Nephron progenitor cell (in vitro differentiated cells): ENCODE measurements around the gene DFFA.
A peak's percentile ranks its signal among the peaks of the same experiment; 100 is the strongest.
"Not testable (repeated sequence)": the region's sequence is repeated elsewhere in the genome, so short reads cannot be mapped to it uniquely, and the experiment has no call there.

Source experiments
- DNase-seq: peaks from one replicate; pipeline ENCODE4 v3.0.0; 2021
- H3K27ac Mint-ChIP-seq: 2 replicates; pipeline ENCODE4 v1.8.0; 2021; ENCODE audit warnings: mild to moderate bottlenecking, moderate library complexity, mixed read lengths
- H3K27me3 Mint-ChIP-seq: 2 replicates; pipeline ENCODE4 v1.8.0; 2021; ENCODE audit warnings: mild to moderate bottlenecking, low read depth, mixed read lengths; ENCODE audit not compliant: poor library complexity
- H3K36me3 Mint-ChIP-seq: 2 replicates; pipeline ENCODE4 v1.8.0; 2021; ENCODE audit warnings: low read depth, mixed read lengths
- H3K4me1 Mint-ChIP-seq: 2 replicates; pipeline ENCODE4 v1.8.0; 2021; ENCODE audit warnings: mixed read lengths
- H3K4me3 Mint-ChIP-seq: 2 replicates; pipeline ENCODE4 v1.8.0; 2021; ENCODE audit warnings: mild to moderate bottlenecking, moderate library complexity, mixed read lengths
- H3K9me3 Mint-ChIP-seq: 2 replicates; pipeline ENCODE4 v1.8.0; 2021; ENCODE audit warnings: mild to moderate bottlenecking, moderate library complexity, mixed read lengths
- TF ChIP-seq, protein P1 (sequence below): fragments of 200-600 bp; sonication (generic); IDR thresholded peaks from 2 replicates; pipeline ENCODE4 v1.5.0; 2021; ENCODE audit warnings: antibody characterized with exemption

The DFFA gene

DNA sequence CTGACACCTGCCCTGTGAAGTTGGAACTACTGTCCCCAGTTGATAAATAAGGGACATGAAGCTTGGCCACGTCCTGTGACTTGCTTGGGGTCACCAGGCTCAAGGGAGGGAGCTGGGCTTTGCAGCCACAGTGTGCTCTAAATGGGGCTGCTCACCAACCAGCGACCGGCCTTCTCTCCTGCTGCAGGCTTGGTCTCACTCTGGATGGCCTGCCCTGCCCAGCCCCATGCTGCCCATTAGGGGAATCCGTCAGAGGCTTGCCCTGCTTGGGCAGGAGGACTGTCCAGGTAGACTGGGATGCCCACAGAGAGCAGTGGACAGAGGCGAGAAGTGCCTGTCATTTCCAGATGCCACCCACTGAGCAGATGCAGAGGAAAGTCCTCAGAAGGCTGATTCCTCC, 43.3 kb downstream of the DFFA start:
- H3K4me1 Mint-ChIP-seq, result peaks cover 51% of the 10 kb centered on the region
- H3K27me3 Mint-ChIP-seq, result no peaks in the 10 kb centered on the region
- DNase-seq, result no peak
- H3K27ac Mint-ChIP-seq, result no peak overlapping the region
- no peak overlapping the region for H3K4me3 Mint-ChIP-seq
- TF ChIP-seq, protein P1, sequence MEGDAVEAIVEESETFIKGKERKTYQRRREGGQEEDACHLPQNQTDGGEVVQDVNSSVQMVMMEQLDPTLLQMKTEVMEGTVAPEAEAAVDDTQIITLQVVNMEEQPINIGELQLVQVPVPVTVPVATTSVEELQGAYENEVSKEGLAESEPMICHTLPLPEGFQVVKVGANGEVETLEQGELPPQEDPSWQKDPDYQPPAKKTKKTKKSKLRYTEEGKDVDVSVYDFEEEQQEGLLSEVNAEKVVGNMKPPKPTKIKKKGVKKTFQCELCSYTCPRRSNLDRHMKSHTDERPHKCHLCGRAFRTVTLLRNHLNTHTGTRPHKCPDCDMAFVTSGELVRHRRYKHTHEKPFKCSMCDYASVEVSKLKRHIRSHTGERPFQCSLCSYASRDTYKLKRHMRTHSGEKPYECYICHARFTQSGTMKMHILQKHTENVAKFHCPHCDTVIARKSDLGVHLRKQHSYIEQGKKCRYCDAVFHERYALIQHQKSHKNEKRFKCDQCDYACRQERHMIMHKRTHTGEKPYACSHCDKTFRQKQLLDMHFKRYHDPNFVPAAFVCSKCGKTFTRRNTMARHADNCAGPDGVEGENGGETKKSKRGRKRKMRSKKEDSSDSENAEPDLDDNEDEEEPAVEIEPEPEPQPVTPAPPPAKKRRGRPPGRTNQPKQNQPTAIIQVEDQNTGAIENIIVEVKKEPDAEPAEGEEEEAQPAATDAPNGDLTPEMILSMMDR, result no peak
- no peaks in the 10 kb centered on the region for H3K9me3 Mint-ChIP-seq
- H3K36me3 Mint-ChIP-seq, result peaks cover 6% of the 10 kb centered on the region

DNA sequence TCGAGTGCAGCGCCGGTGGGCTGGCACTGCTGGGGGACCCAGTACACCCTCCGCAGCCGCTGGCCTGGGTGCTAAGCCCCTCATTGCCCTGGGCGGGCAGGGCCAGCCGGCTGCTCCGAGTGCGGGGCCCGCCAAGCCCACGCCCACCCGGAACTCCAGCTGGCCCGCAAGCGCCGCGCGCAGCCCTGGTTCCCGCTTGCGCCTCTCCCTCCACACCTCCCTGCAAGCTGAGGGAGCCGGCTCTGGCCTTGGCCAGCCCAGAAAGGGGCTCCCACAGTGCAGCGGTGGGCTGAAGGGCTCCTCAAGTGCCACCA, 45.8 kb downstream of the DFFA start:
- not testable (repeated sequence) for H3K27ac Mint-ChIP-seq, H3K27me3 Mint-ChIP-seq, H3K4me3 Mint-ChIP-seq, DNase-seq, H3K9me3 Mint-ChIP-seq
- peaks cover 50% of the 10 kb centered on the region for H3K4me1 Mint-ChIP-seq
- peaks cover 13% of the 10 kb centered on the region for H3K36me3 Mint-ChIP-seq

DNA sequence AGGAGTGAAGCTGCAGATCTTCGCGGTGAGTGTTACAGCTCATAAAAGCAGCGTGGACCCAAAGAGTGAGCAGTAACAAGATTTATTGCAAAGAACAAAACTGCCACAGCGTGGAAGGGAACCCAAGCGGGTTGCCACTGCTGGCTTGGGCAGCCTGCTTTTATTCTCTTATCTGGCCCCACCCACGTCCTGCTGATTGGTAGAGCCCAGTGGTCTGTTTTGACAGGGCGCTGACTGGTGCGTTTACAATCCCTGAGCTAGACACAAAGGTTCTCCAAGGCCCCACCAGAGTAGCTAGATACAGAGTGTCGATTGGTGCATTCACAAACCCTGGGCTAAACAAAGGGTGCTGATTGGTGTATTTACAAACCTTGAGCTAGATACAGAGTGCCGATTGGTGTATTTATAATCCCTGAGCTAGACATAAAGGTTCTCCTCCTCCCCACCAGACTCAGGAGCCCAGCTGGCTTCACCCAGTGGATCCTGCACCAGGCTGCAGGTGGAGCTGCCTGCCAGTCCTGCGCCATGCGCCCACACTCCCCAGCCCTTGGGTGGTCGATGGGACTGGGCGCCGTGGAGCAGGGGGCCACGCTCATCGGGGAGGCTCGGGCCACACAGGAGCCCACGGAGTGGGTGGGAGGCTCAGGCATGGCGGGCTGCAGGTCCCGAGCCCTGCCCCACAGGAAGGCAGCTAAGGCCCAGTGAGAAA, 46.3 kb downstream of the DFFA start:
- Mint-ChIP-seq H3K4me1 (peaks cover 50% of the 10 kb centered on the region), H3K27ac (peak overlapping the region; percentile 96), H3K36me3 (peaks cover 18% of the 10 kb centered on the region)
- H3K27me3 Mint-ChIP-seq, DNase-seq, H3K9me3 Mint-ChIP-seq, H3K4me3 Mint-ChIP-seq: not testable (repeated sequence)

DNA sequence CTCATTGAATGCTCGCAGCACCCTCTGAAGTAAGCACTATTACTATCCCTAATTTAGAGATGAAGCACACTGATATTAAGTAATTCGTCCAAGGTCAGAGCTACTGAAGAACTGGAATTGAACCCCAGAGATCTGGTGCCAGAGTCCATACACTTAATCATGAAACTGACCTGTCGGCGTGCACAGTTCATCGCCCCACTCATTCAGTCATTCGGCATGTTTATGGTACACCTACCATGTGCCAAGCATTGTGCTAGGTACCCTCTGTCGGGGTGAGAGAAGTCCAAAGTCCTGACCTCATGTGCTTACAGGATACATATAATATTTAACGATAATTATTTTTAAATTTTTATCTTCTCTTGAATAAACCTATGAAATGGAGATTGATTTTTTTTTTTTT, 47.7 kb downstream of the DFFA start:
- H3K4me1 Mint-ChIP-seq, result peaks cover 41% of the 10 kb centered on the region
- H3K27me3 Mint-ChIP-seq, result no peaks in the 10 kb centered on the region
- DNase-seq, result no peak
- H3K4me3 Mint-ChIP-seq, result no peak overlapping the region
- TF ChIP-seq, protein P1, result no peak
- peaks cover 30% of the 10 kb centered on the region for H3K36me3 Mint-ChIP-seq
- no peaks in the 10 kb centered on the region for H3K9me3 Mint-ChIP-seq
- H3K27ac Mint-ChIP-seq, result peak overlapping the region; percentile 96

DNA sequence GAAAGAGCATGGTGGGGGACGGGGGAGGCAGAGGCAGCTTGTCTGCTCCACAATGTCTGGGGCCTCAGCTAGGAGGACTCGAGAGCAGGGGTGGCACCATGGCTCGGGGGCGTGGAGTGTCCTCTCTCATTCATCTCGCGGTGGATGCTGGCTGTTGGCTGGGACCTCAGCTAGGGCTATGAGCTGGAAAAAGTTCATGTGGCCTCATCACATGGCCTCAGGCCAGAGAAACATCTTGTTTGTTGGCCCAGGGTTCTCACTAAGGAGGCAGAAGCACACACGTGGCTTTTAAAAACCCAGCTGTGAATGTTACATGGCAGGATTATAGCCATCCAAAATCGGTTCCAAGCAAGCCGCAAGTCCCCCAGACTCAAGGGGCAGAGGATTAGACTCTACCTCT, 48.3 kb downstream of the DFFA start:
- Mint-ChIP-seq H3K27me3 (no peaks in the 10 kb centered on the region), H3K4me1 (peaks cover 41% of the 10 kb centered on the region), H3K27ac (peak overlapping the region; percentile 94), H3K4me3 (no peak overlapping the region), H3K36me3 (peaks cover 36% of the 10 kb centered on the region), H3K9me3 (no peaks in the 10 kb centered on the region)
- DNase-seq, result no peak
- TF ChIP-seq, protein P1, result no peak

DNA sequence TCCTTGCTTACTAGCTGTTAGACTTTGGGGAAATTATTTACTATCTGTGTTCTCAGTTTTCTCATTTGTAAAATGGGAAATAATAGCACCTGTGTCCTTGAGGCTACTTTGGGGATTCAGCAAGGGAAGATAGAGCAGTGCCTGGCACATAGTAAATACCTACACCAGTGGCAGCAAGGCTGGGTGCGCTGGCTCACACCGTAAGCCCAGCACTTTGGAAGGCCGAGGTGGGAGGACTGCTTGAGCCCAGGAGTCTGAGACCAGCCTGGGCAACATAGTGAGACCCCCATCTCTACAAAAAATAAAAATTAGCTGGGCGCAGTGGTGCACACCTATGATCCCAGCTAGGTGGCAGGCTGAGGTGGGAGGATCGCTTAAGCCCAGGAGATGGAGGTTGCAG, 50.7 kb downstream of the DFFA start:
- no peak overlapping the region for H3K4me3 Mint-ChIP-seq

DNA sequence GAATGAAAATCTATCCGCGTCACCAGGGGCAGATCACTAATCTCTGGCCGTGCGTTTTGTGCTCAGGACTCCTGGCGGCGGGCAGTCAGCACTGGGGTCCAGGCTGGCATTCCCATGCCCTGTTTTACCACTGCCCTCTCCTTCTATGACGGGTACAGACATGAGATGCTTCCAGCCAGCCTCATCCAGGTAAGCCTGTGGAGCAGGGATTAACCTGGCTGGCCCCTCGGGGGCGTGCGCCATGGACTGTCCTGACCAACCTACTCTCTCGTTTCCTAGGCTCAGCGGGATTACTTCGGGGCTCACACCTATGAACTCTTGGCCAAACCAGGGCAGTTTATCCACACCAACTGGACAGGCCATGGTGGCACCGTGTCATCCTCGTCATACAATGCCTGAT, 53.0 kb downstream of the DFFA start:
- Mint-ChIP-seq H3K36me3 (peaks cover 67% of the 10 kb centered on the region), H3K4me1 (peaks cover 21% of the 10 kb centered on the region), H3K4me3 (no peak overlapping the region), H3K9me3 (no peaks in the 10 kb centered on the region), H3K27ac (peak overlapping the region; percentile 78), H3K27me3 (no peaks in the 10 kb centered on the region)
- TF ChIP-seq, protein P1, result no peak
- DNase-seq, result no peak

More for the DNA sequence above, 50.7 kb downstream of the DFFA start:
- peaks cover 57% of the 10 kb centered on the region for H3K36me3 Mint-ChIP-seq
- TF ChIP-seq, protein P1, result no peak
- no peak overlapping the region for H3K27ac Mint-ChIP-seq
- H3K4me1 Mint-ChIP-seq, result peaks cover 34% of the 10 kb centered on the region
- H3K9me3 Mint-ChIP-seq, result no peaks in the 10 kb centered on the region
- DNase-seq, result no peak
- H3K27me3 Mint-ChIP-seq, result no peaks in the 10 kb centered on the region

DNA sequence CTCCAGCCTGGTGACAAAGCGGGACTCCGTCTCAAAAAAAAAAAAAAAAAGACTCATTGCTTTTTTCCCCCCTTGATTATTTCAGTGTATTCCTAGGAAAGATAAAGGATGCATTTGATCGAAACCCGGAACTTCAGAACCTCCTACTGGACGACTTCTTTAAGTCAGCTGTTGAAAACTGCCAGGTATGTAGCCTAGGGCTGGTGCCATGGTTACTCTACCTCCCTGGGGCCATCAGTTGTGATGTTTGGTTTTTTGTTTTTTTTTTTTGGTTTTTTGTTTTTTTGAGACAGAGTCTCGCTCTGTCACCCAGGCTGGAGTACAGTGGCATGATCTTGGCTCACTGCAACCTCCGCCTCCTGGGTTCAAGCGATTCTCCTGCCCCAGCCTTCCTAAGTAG, 53.6 kb downstream of the DFFA start:
- H3K4me3 Mint-ChIP-seq, DNase-seq, H3K9me3 Mint-ChIP-seq, H3K27me3 Mint-ChIP-seq: not testable (repeated sequence)
- H3K36me3 Mint-ChIP-seq, result peaks cover 73% of the 10 kb centered on the region
- peak overlapping the region; percentile 45 for H3K27ac Mint-ChIP-seq
- peaks cover 16% of the 10 kb centered on the region for H3K4me1 Mint-ChIP-seq

DNA sequence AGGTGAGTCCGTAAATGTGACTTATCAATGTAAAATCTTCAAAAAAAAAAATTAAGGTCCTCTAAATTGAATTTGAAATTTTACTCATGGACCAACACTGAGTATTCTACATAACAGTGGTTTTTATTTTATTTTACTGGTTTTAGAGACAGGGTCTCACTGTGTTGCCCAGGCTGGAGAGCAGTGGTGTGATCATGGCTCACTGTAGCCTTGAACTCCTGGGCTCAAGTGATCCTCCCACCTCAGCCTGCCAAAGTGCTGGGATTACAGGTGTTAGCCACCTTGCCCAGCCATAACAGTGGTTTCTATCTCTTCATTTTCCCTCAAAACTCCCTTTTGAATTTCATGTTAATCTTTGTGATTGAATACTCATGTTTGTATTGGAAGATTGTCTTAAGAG, 56.4 kb downstream of the DFFA start:
- not testable (repeated sequence) for H3K27me3 Mint-ChIP-seq, DNase-seq, H3K4me1 Mint-ChIP-seq, H3K4me3 Mint-ChIP-seq, H3K9me3 Mint-ChIP-seq, H3K27ac Mint-ChIP-seq
- H3K36me3 Mint-ChIP-seq, result peaks cover 87% of the 10 kb centered on the region
